ENCODE results near the gene MNAT1. TPM values are rescaled to one million over a fixed set of nuclear protein-coding genes. Genes with fewer than 3 reads are reported as not detected.

Gene MNAT1
- total and polyA plus RNA-seq, 2 experiments from 2014 or later: 51.6 to 85.0 TPM

GRCh38 chr14:60856111-60856510 lies 121.5 kb downstream of the MNAT1 start (continued):
- TF ChIP-seq CTCF (conservative IDR thresholded peaks at IDR 0.05; ENCODE audit: low read depth in 2 of 2) (no peak), ZNF462 (CRISPR knock-in tag; IDR thresholded peaks at IDR 0.05) (no peak), CREB1 (CRISPR knock-in tag; IDR thresholded peaks at IDR 0.05; ENCODE audit: low read depth) (no peak), ZNF114 (CRISPR knock-in tag; IDR thresholded peaks at IDR 0.05) (no peak), POLR2AphosphoS5 (IDR thresholded peaks at IDR 0.05; ENCODE audit: low read depth) (no peak), JUNB (IDR thresholded peaks at IDR 0.05; ENCODE audit: unreplicated experiment) (no peak)

- Histone ChIP-seq H2AFZ (no peak overlapping the region), H3K4me3 (no peak overlapping the region), H3K9me2 (ENCODE audit: insufficient read depth) (no peaks in the 10 kb centered on the region), H4K20me1 (replicated peaks; ENCODE audit: insufficient read depth) (no peaks in the 10 kb centered on the region), H3K27me3 (ENCODE audit: insufficient read depth) (no peaks in the 10 kb centered on the region), H3K36me3 (ENCODE audit: insufficient read depth) (no peaks in the 10 kb centered on the region), H3K27ac (ENCODE audit: low read depth) (no peak overlapping the region), H3K79me2 (replicated peaks; ENCODE audit: insufficient read depth) (no peaks in the 10 kb centered on the region), H3F3A (replicated peaks; ENCODE audit: low read depth) (no peaks in the 10 kb centered on the region), H3K4me1 (ENCODE audit: insufficient read depth) (no peaks in the 10 kb centered on the region), H3K4me2 (no peak overlapping the region)
- peaks cover 6% of the 10 kb centered on the region; the same call in 2 of the 3 replicates for H3K9me3 Mint-ChIP-seq
- no peak overlapping the region for H3K27ac Mint-ChIP-seq
- no peak overlapping the region for H3K4me3 Mint-ChIP-seq
- no peaks in the 10 kb centered on the region for H3K27me3 Mint-ChIP-seq (ENCODE audit: insufficient read depth, low read depth, poor library complexity)
- no peaks in the 10 kb centered on the region; the same call in 2 of the 3 replicates for H3K4me1 Mint-ChIP-seq
- ATAC-seq (no peak), DNase-seq (ENCODE audit: low spot score) (no peak)
- H3K36me3 Mint-ChIP-seq (ENCODE audit: low read depth): peaks cover 29% of the 10 kb centered on the region
- TF ChIP-seq EZH2phosphoT487 (IDR thresholded peaks at IDR 0.05; ENCODE audit: unreplicated experiment) (no peak), CTCF (conservative IDR thresholded peaks at IDR 0.05; ENCODE audit: low read depth in 2 of 2) (no peak), POLR2AphosphoS5 (IDR thresholded peaks at IDR 0.05; ENCODE audit: low read depth) (no peak), REST (IDR thresholded peaks at IDR 0.05; ENCODE audit: unreplicated experiment) (no peak), ETS1 (IDR thresholded peaks at IDR 0.05) (no peak), EZH2 (IDR thresholded peaks at IDR 0.05; ENCODE audit: low read depth, unreplicated experiment) (no peak)
Observed at GRCh38 chr14:60859525-60859924, 125.0 kb downstream of the MNAT1 start.
